ENCODE measurements around the gene STYXL1. TPM values are rescaled to one million over a fixed set of nuclear protein-coding genes. Genes with fewer than 3 reads are reported as not detected.

Gene STYXL1
- total RNA-seq, 1 donor from 2014 or later = 0.96 TPM

GRCh38 chr7:76048668-76048988 lies 828 bp upstream of the STYXL1 start:
- H3K36me3 ChIP-seq = peaks cover 0 to 9% of the 10 kb centered on the region in 2 donors
- peaks cover 0 to 19% of the 10 kb centered on the region in 2 donors for H3K4me1 ChIP-seq
- DNase-seq (ENCODE audit: low spot score in 2 of 2) = no peak
- no peak for TF ChIP-seq CTCF (IDR thresholded peaks at IDR 0.05)
- H3K4me3 ChIP-seq = peak overlapping the region; percentile 93 to 99
- no peaks in the 10 kb centered on the region for H3K27me3 ChIP-seq
- peak overlapping the region; percentile 84 to 96 for H3K27ac ChIP-seq
- intact Hi-C loops (cut with DNase I) = loop anchor here (10.0 kb wide), 1 partner anchor 266 kb away; no protein-coding TSS in a partner anchor
- H3K9me3 ChIP-seq = no peaks in the 10 kb centered on the region

GRCh38 chr7:76047305-76047810 lies 442 bp downstream of the STYXL1 start:
- H3K4me1 ChIP-seq = peaks cover 0 to 19% of the 10 kb centered on the region in 2 donors
- no peak for TF ChIP-seq CTCF (IDR thresholded peaks at IDR 0.05)
- intact Hi-C loops (cut with DNase I) = loop anchor here (2.0 to 10.0 kb wide), 3 partner anchors 53 to 267 kb away; partner anchors contain the start of gene TMEM120A
- no peak for DNase-seq (ENCODE audit: low spot score in 2 of 2)
- peaks cover 0 to 4% of the 10 kb centered on the region in 2 donors for H3K36me3 ChIP-seq
- H3K27me3 ChIP-seq = no peaks in the 10 kb centered on the region
- H3K27ac ChIP-seq = peak overlapping the region; percentile 84 to 96
- H3K4me3 ChIP-seq = peak overlapping the region; percentile 93 to 99
- no peaks in the 10 kb centered on the region for H3K9me3 ChIP-seq

- no peak for TF ChIP-seq CTCF (IDR thresholded peaks at IDR 0.05)
- no peak for DNase-seq (ENCODE audit: low spot score in 2 of 2)
- Histone ChIP-seq H3K9me3 (no peaks in the 10 kb centered on the region), H3K4me1 (peaks cover 0 to 16% of the 10 kb centered on the region in 2 donors), H3K36me3 (peaks cover 0 to 6% of the 10 kb centered on the region in 2 donors), H3K4me3 (no peak overlapping the region), H3K27me3 (no peaks in the 10 kb centered on the region), H3K27ac (no peak overlapping the region)
- intact Hi-C loops (cut with DNase I) = loop anchor here (10.0 kb wide), 1 partner anchor 270 kb away; no protein-coding TSS in a partner anchor
Observed at GRCh38 chr7:76044375-76044865, 3.4 kb downstream of the STYXL1 start.

GRCh38 chr7:76040126-76040525 lies 7.7 kb downstream of the STYXL1 start:
- intact Hi-C loops (cut with DNase I) = loop anchor here (10.0 kb wide), 1 partner anchor 275 kb away; no protein-coding TSS in a partner anchor
- H3K9me3 ChIP-seq = no peaks in the 10 kb centered on the region
- TF ChIP-seq CTCF (IDR thresholded peaks at IDR 0.05) = no peak

GRCh38 chr7:76037310-76037709 lies 10.5 kb downstream of the STYXL1 start:
- no peak overlapping the region for H3K27ac ChIP-seq
- no peak overlapping the region for H3K4me3 ChIP-seq
- H3K4me1 ChIP-seq = no peaks in the 10 kb centered on the region
- no peaks in the 10 kb centered on the region for H3K9me3 ChIP-seq
- H3K27me3 ChIP-seq = no peaks in the 10 kb centered on the region
- peaks cover 0 to 6% of the 10 kb centered on the region in 2 donors for H3K36me3 ChIP-seq
- TF ChIP-seq CTCF (IDR thresholded peaks at IDR 0.05) = no peak
- DNase-seq (ENCODE audit: low spot score in 2 of 2) = no peak
- intact Hi-C loops (cut with DNase I) = no loop called here

More at GRCh38 chr7:76040126-76040525, 7.7 kb downstream of the STYXL1 start:
- DNase-seq (ENCODE audit: low spot score in 2 of 2) = no peak
- Histone ChIP-seq H3K4me3 (no peak overlapping the region), H3K36me3 (peaks cover 0 to 6% of the 10 kb centered on the region in 2 donors), H3K27me3 (no peaks in the 10 kb centered on the region), H3K27ac (no peak overlapping the region), H3K4me1 (no peaks in the 10 kb centered on the region)
